Progenitor cell of endocrine pancreas (in vitro differentiated cells): ENCODE data around the gene LRRTM4. TPM values are rescaled to one million over a fixed set of nuclear protein-coding genes. Genes with fewer than 3 reads are reported as not detected.

Experiments used
- DNase-seq: peaks from one replicate; pipeline ENCODE4 v3.0.0; 2021; ENCODE audit warnings: low spot score; ENCODE audit not compliant: unreplicated experiment
- H3K27ac Mint-ChIP-seq: 2 replicates; pipeline ENCODE4 v1.8.0; 2021; ENCODE audit warnings: mild to moderate bottlenecking, moderate library complexity, mixed read lengths
- H3K27me3 Mint-ChIP-seq: 2 replicates; pipeline ENCODE4 v1.8.0; 2021; ENCODE audit warnings: mixed read lengths
- H3K36me3 Mint-ChIP-seq: 2 replicates; pipeline ENCODE4 v1.8.0; 2022; ENCODE audit warnings: mixed read lengths; ENCODE audit not compliant: insufficient read depth
- H3K4me1 Mint-ChIP-seq: 2 replicates; pipeline ENCODE4 v1.8.0; 2021; ENCODE audit warnings: low read depth, mixed read lengths
- H3K4me3 Mint-ChIP-seq: 2 replicates; pipeline ENCODE4 v1.8.0; 2021; ENCODE audit warnings: low read depth, mild to moderate bottlenecking, moderate library complexity, mixed read lengths
- H3K9me3 Mint-ChIP-seq: 2 replicates; pipeline ENCODE4 v1.8.0; 2021; ENCODE audit warnings: low read depth, mixed read lengths
- total RNA-seq: library from RNA; stranded (reverse); gene quantifications from 2 replicates; pipeline ENCODE4 v1.2.1, GENCODE V29; 2021
- TF ChIP-seq, protein P1 (sequence below): fragments of 200-600 bp; sonication (generic); IDR thresholded peaks from one replicate; pipeline ENCODE4 v1.5.0; 2021; ENCODE audit warnings: antibody characterized with exemption, mild to moderate bottlenecking; ENCODE audit not compliant: unreplicated experiment

The LRRTM4 gene
- total RNA-seq, 1 donor from 2014 or later: 2.3 TPM

- no peaks in the 10 kb centered on the region for H3K27me3 Mint-ChIP-seq
- no peaks in the 10 kb centered on the region for H3K36me3 Mint-ChIP-seq
- no peak overlapping the region for H3K27ac Mint-ChIP-seq
- H3K9me3 Mint-ChIP-seq: peaks cover 3% of the 10 kb centered on the region
- no peak for DNase-seq
- H3K4me1 Mint-ChIP-seq: peaks cover 2% of the 10 kb centered on the region
- TF ChIP-seq, protein P1, sequence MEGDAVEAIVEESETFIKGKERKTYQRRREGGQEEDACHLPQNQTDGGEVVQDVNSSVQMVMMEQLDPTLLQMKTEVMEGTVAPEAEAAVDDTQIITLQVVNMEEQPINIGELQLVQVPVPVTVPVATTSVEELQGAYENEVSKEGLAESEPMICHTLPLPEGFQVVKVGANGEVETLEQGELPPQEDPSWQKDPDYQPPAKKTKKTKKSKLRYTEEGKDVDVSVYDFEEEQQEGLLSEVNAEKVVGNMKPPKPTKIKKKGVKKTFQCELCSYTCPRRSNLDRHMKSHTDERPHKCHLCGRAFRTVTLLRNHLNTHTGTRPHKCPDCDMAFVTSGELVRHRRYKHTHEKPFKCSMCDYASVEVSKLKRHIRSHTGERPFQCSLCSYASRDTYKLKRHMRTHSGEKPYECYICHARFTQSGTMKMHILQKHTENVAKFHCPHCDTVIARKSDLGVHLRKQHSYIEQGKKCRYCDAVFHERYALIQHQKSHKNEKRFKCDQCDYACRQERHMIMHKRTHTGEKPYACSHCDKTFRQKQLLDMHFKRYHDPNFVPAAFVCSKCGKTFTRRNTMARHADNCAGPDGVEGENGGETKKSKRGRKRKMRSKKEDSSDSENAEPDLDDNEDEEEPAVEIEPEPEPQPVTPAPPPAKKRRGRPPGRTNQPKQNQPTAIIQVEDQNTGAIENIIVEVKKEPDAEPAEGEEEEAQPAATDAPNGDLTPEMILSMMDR: no peak
- no peak overlapping the region for H3K4me3 Mint-ChIP-seq
These were observed 42.3 kb downstream of the LRRTM4 start for GRCh38 chr2:77479895-77480294.

GRCh38 chr2:77479395-77479794, 42.8 kb downstream of the LRRTM4 start:
- no peak overlapping the region for H3K4me3 Mint-ChIP-seq
- DNase-seq: no peak
- H3K9me3 Mint-ChIP-seq: peaks cover 3% of the 10 kb centered on the region
- TF ChIP-seq, protein P1: no peak
- no peaks in the 10 kb centered on the region for H3K36me3 Mint-ChIP-seq
- H3K27ac Mint-ChIP-seq: no peak overlapping the region
- no peaks in the 10 kb centered on the region for H3K27me3 Mint-ChIP-seq
- peaks cover 2% of the 10 kb centered on the region for H3K4me1 Mint-ChIP-seq

- Mint-ChIP-seq H3K9me3 (no peaks in the 10 kb centered on the region), H3K36me3 (no peaks in the 10 kb centered on the region), H3K4me3 (no peak overlapping the region), H3K4me1 (peaks cover 5% of the 10 kb centered on the region), H3K27ac (no peak overlapping the region), H3K27me3 (no peaks in the 10 kb centered on the region)
- no peak for DNase-seq
- TF ChIP-seq, protein P1: no peak
These were observed 52.1 kb downstream of the LRRTM4 start for GRCh38 chr2:77470096-77470495.

DNA sequence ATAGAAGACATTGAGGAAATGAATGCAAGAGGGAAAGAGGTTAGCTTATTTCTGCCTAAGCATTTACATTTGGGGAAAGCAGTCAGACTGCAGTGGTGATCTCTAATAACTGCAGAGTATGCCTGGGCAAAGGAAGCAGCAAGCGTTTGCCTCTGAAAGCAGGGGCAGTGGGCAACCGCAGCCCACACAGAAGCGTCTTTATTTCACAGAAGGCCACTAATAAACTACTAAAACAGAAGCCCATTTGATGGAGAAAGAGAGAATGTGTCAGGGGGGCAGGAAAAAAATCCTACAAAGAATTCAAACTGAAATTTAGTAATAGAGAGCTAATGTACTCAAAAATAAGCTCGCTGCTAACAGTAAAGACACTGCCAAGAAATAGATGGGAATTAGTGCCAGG, 53.1 kb downstream of the LRRTM4 start:
- Mint-ChIP-seq H3K27me3 (no peaks in the 10 kb centered on the region), H3K9me3 (no peaks in the 10 kb centered on the region), H3K36me3 (no peaks in the 10 kb centered on the region), H3K4me1 (peaks cover 5% of the 10 kb centered on the region), H3K4me3 (no peak overlapping the region), H3K27ac (no peak overlapping the region)
- TF ChIP-seq, protein P1: no peak
- DNase-seq: no peak

DNA sequence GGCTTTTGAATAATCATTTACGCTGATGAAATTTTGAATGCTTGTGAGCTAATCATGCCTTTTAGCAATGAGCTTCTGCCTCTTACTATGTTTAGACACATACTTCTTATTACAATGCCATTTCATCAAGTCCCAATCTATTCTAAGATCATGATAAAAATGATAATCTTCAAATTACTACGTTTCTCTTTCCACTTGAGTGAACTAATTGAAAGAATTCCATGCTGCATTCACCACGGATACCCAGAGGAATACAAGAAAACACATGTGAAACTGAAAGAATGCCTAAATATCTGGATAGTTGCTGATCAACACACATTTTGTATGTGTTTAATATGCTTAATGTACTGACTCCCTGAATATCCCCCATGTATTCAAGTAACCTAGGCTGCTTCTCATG, 62.3 kb downstream of the LRRTM4 start:
- no peaks in the 10 kb centered on the region for H3K36me3 Mint-ChIP-seq
- H3K4me3 Mint-ChIP-seq: no peak overlapping the region
- no peaks in the 10 kb centered on the region for H3K4me1 Mint-ChIP-seq
- no peaks in the 10 kb centered on the region for H3K27me3 Mint-ChIP-seq
- H3K27ac Mint-ChIP-seq: no peak overlapping the region
- no peak for DNase-seq
- TF ChIP-seq, protein P1: no peak
- H3K9me3 Mint-ChIP-seq: peaks cover 3% of the 10 kb centered on the region

DNA sequence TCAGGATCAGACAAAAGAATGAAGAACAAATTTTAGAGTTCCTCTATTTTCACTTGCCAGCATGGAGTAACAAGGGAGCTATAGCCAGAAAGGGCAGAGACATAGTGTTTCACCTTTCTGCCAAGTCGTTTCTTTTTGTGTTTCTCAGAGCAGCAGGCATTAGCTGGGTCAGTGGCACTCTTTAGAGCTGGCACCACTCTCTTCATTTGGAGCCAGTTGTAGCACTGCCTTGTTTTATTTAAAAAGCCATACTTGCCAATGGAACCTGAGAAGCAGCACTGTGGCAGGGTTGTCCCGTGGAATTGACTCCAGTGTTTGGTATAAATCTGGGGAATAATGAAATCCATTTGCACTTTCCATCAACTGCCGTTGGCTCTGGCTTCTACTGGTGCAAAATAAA, 64.0 kb downstream of the LRRTM4 start:
- Mint-ChIP-seq H3K4me1 (no peaks in the 10 kb centered on the region), H3K4me3 (no peak overlapping the region), H3K36me3 (no peaks in the 10 kb centered on the region), H3K27me3 (no peaks in the 10 kb centered on the region), H3K9me3 (peaks cover 3% of the 10 kb centered on the region), H3K27ac (no peak overlapping the region)
- TF ChIP-seq, protein P1: no peak
- no peak for DNase-seq
